OCI-LY7 (cell line): ENCODE data around the gene ZNF410. TPM values are rescaled to one million over a fixed set of nuclear protein-coding genes. Genes with fewer than 3 reads are reported as not detected.

ENCODE experiments used
- BruUV-seq: library from RNA; stranded (reverse); fragments of 400-500 nt; replicated peaks from 2 replicates; lab custom pipeline; 2021; lab: Mats Ljungman, UMichigan
- CTCF ChIA-PET: fragments of 300-600 bp; sonication (Branson Sonifier 250); formaldehyde crosslinking; loops from one replicate; lab custom pipeline; 2022; ENCODE audit warnings: antibody characterized with exemption; ENCODE audit not compliant: unreplicated experiment; lab: Charles Lee
- POLR2A ChIA-PET: fragments of 300-600 bp; sonication (Branson Sonifier 250); formaldehyde crosslinking; loops from one replicate; lab custom pipeline; 2022; ENCODE audit warnings: antibody characterized with exemption; lab: Charles Lee
- DNase-seq: peaks from one replicate; pipeline ENCODE4 v3.0.0-alpha.2; 2015; ENCODE audit warnings: low spot score
- H2AFZ ChIP-seq: fragments of 200-600 bp; sonication (generic), shearing (Covaris generic); 2 replicates; pipeline ENCODE4 v1.6.1; 2014; ENCODE audit warnings: mild to moderate bottlenecking, antibody characterized with exemption, low read length, moderate library complexity
- H3K27ac ChIP-seq: fragments of 200-600 bp; sonication (generic); 2 replicates; pipeline ENCODE4 v1.5.1; 2014; ENCODE audit warnings: mixed run types, low read depth, mild to moderate bottlenecking, moderate library complexity, low read length, inconsistent platforms; ENCODE audit not compliant: poor library complexity, severe bottlenecking
- H3K36me3 ChIP-seq: fragments of 200-600 bp; sonication (generic); 2 replicates; pipeline ENCODE4 v1.6.1; 2014; ENCODE audit warnings: mild to moderate bottlenecking, antibody characterized with exemption, low read length, moderate library complexity, mixed read lengths; ENCODE audit not compliant: insufficient read depth
- H3K4me1 ChIP-seq: fragments of 200-600 bp; sonication (generic); 2 replicates; pipeline ENCODE4 v1.5.1; 2014; ENCODE audit warnings: mild to moderate bottlenecking, low read length; ENCODE audit not compliant: insufficient read depth, poor library complexity, severe bottlenecking
- H3K4me2 ChIP-seq: fragments of 200-600 bp; sonication (generic); 2 replicates; pipeline ENCODE4 v1.6.1; 2014; ENCODE audit warnings: mild to moderate bottlenecking, low read length
- H3K4me3 ChIP-seq: fragments of 200-600 bp; sonication (generic); 2 replicates; pipeline ENCODE4 v1.5.1; 2014; ENCODE audit warnings: mild to moderate bottlenecking, low read depth, low read length; ENCODE audit not compliant: poor library complexity, severe bottlenecking
- H3K79me2 ChIP-seq: fragments of 200-600 bp; sonication (generic); 2 replicates; pipeline ENCODE4 v1.6.1; 2016; ENCODE audit warnings: low read depth, mild to moderate bottlenecking, low read length, moderate library complexity, mixed read lengths; ENCODE audit not compliant: insufficient read depth
- H3K9me2 ChIP-seq: fragments of 200-600 bp; sonication (generic); 2 replicates; pipeline ENCODE4 v1.6.1; 2016; ENCODE audit warnings: mild to moderate bottlenecking, low read length, mixed read lengths; ENCODE audit not compliant: insufficient read depth
- H3K9me3 ChIP-seq: fragments of 200-600 bp; sonication (generic); 2 replicates; pipeline ENCODE4 v1.6.1; 2014; ENCODE audit warnings: mild to moderate bottlenecking, mixed run types, low read length, mixed read lengths
- H4K20me1 ChIP-seq: fragments of 200-600 bp; sonication (generic); 2 replicates; pipeline ENCODE4 v1.6.1; 2014; ENCODE audit warnings: mild to moderate bottlenecking, antibody characterized with exemption, low read length, moderate library complexity, mixed read lengths; ENCODE audit not compliant: insufficient read depth
- EZH2phosphoT487 ChIP-seq: fragments of 200-600 bp; sonication (generic); IDR thresholded peaks from 2 replicates; pipeline ENCODE4 v1.6.1; 2018; ENCODE audit warnings: low read depth, borderline replicate concordance, mild to moderate bottlenecking, mixed run types, antibody characterized with exemption, low read length, moderate library complexity, mixed read lengths
- intact Hi-C: fragments of 100-400 bp; cut with micrococcal nuclease; formaldehyde crosslinking; loops from one replicate; pipeline ENCODE4 v1.10.0; 2022; ENCODE audit not compliant: unreplicated experiment
- total RNA-seq, 2 experiments: library from RNA; depleted of rRNA in 1 of 2; stranded (reverse); fragments of >200 nt in 1 of 2; shearing (Covaris generic) in 1 of 2; gene quantifications; 2 replicates each; pipeline ENCODE4 v1.2.3, GENCODE V29; 2014 to 2022
- TF ChIP-seq, protein P1 (sequence below): fragments of 200-600 bp; sonication (generic); conservative IDR thresholded peaks from 2 replicates; pipeline ENCODE4 v1.5.1; 2014; ENCODE audit warnings: mild to moderate bottlenecking, antibody characterized with exemption, low read length, moderate library complexity, mixed read lengths

ZNF410 gene
- total RNA-seq, 2 experiments from 2014 or later: 41.6 to 45.2 TPM

DNA sequence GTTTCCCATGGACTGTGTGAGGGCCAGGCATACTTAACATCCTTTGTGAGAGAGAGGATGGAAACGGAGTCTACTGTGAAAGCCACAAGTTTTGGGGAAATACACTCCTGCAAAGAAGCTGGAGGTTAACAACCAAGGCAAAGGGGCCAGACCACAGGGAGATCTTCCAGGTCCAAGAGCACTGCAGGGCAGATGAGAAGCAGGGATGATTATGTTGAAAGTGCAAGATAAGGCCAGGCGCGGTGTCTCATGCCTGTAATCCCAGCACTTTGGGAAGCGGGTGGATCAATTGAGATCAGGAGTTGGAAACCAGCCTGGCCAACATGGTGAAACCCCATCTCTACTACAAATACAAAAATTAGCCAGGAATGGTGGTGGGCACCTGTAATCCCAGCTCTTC, 78.6 kb downstream of the ZNF410 start:
- ChIA-PET CTCF (no interaction called here), POLR2A (no interaction called here)
- BruUV-seq: no TSS peak
- H4K20me1 ChIP-seq: no peaks in the 10 kb centered on the region
- DNase-seq: no peak
- no peak overlapping the region for H2AFZ ChIP-seq
- H3K79me2 ChIP-seq: no peaks in the 10 kb centered on the region
- H3K9me2 ChIP-seq: no peaks in the 10 kb centered on the region
- no peak for TF ChIP-seq EZH2phosphoT487
- TF ChIP-seq, protein P1, sequence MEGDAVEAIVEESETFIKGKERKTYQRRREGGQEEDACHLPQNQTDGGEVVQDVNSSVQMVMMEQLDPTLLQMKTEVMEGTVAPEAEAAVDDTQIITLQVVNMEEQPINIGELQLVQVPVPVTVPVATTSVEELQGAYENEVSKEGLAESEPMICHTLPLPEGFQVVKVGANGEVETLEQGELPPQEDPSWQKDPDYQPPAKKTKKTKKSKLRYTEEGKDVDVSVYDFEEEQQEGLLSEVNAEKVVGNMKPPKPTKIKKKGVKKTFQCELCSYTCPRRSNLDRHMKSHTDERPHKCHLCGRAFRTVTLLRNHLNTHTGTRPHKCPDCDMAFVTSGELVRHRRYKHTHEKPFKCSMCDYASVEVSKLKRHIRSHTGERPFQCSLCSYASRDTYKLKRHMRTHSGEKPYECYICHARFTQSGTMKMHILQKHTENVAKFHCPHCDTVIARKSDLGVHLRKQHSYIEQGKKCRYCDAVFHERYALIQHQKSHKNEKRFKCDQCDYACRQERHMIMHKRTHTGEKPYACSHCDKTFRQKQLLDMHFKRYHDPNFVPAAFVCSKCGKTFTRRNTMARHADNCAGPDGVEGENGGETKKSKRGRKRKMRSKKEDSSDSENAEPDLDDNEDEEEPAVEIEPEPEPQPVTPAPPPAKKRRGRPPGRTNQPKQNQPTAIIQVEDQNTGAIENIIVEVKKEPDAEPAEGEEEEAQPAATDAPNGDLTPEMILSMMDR: no peak
- H3K4me1 ChIP-seq: no peaks in the 10 kb centered on the region
- H3K9me3 ChIP-seq: no peaks in the 10 kb centered on the region
- no peak overlapping the region for H3K4me3 ChIP-seq
- H3K27ac ChIP-seq: no peak overlapping the region
- intact Hi-C loops: no loop called here
- no peak overlapping the region for H3K4me2 ChIP-seq
- peaks cover 39% of the 10 kb centered on the region for H3K36me3 ChIP-seq

DNA sequence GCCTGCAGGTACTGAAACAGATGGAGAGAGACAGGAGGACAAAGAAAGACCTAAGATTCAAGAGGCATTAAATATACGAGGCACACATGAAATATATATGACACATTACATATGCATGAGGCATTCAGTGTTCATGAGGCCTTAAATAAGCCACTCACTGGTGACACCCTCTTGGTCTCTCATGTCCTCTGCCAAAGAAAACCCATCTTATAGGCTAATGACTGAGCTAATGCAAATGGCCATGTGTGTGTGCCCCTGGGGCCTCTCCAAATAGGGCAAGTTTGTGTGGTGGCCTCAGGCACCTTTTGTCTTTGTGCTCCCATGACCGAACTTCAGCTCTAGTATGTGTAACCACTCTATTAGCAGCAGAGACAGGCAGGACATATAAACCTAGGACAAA, 82.2 kb downstream of the ZNF410 start:
- H3K9me3 ChIP-seq: no peaks in the 10 kb centered on the region
- ChIA-PET CTCF (no interaction called here), POLR2A (no interaction called here)
- no peaks in the 10 kb centered on the region for H3K4me1 ChIP-seq
- BruUV-seq: no TSS peak
- DNase-seq: no peak
- no peak overlapping the region for H3K4me3 ChIP-seq
- H2AFZ ChIP-seq: no peak overlapping the region
- peaks cover 15% of the 10 kb centered on the region; the same call in 1 of the 2 replicates for H3K36me3 ChIP-seq
- intact Hi-C loops: no loop called here
- no peak overlapping the region for H3K27ac ChIP-seq
- H3K4me2 ChIP-seq: no peak overlapping the region
- no peaks in the 10 kb centered on the region for H3K79me2 ChIP-seq
- H4K20me1 ChIP-seq: no peaks in the 10 kb centered on the region
- TF ChIP-seq, protein P1: no peak
- no peak for TF ChIP-seq EZH2phosphoT487
- H3K9me2 ChIP-seq: no peaks in the 10 kb centered on the region

DNA sequence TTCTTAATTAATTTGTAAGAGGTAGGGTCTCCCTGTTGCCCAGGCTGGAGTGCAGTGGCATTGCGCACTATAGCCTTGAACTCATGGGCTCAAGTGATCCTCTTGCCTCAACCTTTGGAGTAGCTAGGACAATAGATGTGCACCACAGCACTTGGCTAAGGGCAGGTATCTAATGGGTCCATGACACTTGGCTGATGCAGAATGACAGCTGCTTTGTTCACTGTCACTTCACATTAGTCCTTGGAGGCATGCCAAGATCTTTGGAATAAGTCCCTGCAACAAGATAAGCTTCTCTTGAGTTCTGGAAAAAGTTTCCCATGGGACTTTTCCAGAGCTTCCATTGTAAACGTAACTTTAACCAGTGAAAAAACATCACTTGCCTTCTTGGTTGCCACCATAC, 86.8 kb downstream of the ZNF410 start:
- DNase-seq: no peak
- peaks cover 7% of the 10 kb centered on the region; the same call in 1 of the 2 replicates for H3K36me3 ChIP-seq
- intact Hi-C loops: no loop called here
- no TSS peak for BruUV-seq
- no peak for TF ChIP-seq EZH2phosphoT487
- TF ChIP-seq, protein P1: no peak
- POLR2A ChIA-PET: interaction anchor here (0.8 to 0.9 kb wide), 2 partner anchors 9 to 16 kb away, joined by 3 to 4 read pairs; no protein-coding TSS in a partner anchor
- no peaks in the 10 kb centered on the region for H3K9me2 ChIP-seq
- no peaks in the 10 kb centered on the region for H3K79me2 ChIP-seq
- H3K9me3 ChIP-seq: no peaks in the 10 kb centered on the region
- no peak overlapping the region for H2AFZ ChIP-seq
- no peaks in the 10 kb centered on the region for H4K20me1 ChIP-seq
- H3K4me2 ChIP-seq: no peak overlapping the region
- no peaks in the 10 kb centered on the region for H3K4me1 ChIP-seq
- CTCF ChIA-PET: no interaction called here
- H3K27ac ChIP-seq: no peak overlapping the region
- no peak overlapping the region for H3K4me3 ChIP-seq
